HuH-7.5 (cell line): ENCODE results near the gene CFAP92.
A peak's percentile ranks its signal among the peaks of the same experiment; 100 is the strongest.

Experiments used
- DNase-seq: peaks from one replicate; pipeline ENCODE4 v3.0.0; 2011; ENCODE audit warnings: low spot score

Gene CFAP92

DNA sequence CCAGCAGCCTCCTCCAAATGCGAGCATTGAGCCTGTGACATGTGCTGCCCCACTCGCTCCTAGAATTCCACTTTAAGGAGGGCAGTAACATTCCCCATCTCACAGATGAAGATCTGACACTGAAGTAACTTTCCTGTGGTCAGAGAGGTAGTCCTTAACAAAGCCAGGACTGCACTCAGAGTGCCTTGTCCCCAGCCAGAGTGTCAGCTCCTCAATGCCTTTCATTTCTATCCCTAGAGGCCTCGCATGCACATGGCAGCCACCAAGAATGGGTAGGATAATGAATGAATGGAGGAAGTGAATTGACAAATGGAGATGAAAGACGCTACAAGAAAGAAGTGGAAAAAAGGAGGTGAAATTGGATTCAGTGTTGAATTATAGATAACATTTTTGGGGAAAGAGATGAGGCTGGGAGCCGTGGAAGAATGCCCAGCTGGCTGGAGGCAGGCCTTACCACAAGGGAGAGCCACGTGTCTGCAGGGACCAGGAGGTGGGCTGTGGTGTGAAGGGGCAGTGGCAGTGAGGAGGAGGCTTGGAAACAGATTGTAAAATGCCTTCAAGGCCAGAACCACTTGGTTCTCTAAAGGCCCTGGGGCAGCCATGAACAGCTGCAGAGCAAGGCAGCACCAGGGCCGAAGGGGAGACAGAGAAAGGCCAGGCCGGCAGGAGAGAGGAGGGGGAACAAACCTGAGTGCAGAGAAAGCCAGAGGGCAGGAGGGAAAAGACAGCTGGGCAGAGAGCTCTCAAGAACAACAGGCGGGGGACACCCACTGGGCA, 10.4 kb downstream of the CFAP92 start:
- no peak for DNase-seq

DNA sequence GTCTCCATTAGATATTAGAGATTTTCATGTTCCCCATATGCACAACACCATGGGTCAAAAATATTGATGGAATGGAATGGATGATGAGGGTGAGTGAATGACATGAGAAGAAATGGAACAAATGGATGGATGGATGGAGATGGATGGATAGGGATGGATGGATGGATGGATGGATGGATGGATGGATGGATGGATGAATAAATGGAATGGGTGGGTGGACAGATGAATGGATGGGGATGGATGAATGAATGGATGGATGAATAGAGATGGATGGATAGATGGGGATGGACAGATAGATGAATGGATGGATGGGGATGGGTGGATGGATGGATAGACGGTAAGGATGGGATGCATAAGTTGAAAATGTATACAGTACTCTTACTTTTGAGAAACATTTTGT, 18.6 kb downstream of the CFAP92 start:
- DNase-seq, result no peak

DNA sequence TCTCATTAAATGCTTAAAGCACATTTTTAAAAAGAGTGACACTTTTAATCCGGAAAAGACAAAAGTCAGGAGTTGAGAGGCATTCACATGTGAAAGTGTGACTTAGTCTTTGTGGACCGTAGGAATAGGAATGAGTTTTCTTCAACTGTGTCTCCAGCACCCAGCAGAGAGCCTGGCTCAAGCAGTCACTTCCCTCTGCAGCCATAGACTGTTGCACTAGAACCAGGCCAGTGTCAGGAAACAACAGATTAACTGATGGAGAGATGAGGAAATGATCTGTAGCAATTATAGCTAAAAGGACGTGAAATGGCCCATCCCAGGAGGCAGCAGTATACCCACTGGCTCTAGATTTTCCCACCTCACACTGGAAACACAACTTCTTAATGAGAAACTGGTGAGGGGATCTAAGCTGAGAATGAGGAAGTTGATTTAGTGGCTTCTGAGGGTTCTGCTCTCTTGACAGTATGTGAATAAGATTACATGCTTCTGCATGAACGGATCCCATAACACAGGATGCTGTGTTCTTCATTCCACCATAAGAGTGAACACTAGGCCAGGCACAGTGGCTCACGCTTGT, 19.8 kb downstream of the CFAP92 start:
- DNase-seq, result no peak

DNA sequence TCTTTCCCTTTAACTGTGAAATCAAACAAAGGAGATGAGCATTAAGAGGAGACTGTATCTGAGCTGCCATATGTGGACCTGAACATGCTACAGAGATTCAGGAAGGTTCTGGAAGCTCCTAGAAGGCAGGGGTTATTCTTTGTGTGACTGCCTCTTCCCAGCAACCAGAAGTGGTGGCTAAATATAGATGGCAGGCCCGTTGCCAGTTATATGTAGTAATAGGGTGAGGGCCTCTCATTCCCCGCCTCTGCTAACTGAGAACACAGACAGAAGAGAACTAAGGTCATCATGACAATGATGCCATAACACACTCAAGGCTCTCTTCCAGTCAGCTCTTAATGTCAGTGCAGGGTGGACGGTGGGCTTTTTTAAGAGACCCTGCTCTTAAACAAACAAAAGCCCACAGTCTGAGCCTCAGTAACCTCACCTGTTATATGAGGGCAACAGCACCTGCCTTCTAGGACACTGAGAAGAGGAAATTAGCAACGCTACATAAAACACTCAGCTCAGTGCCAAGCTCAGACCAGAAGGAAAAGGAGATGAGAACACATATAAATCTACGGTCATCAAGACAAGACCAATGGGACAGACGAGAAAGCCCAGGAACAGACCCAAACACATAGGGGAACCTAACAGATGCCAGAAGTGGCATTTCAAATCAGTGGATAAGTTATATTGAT, 22.3 kb downstream of the CFAP92 start:
- no peak for DNase-seq

DNA sequence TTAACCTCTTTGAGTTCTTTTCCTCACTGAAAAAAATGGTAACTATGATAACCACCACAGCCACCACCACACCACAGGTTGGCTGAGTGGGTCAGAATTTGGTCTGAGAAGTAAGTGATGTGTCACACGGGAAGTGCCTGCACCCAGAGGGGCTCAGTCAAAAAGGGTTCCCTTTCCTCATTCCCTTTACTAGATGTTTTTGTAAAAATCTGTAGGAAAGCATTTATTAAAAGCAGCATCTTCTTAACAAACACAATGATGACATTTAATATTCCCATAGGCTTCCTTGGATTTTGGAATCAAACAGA, 23.2 kb downstream of the CFAP92 start:
- no peak for DNase-seq

DNA sequence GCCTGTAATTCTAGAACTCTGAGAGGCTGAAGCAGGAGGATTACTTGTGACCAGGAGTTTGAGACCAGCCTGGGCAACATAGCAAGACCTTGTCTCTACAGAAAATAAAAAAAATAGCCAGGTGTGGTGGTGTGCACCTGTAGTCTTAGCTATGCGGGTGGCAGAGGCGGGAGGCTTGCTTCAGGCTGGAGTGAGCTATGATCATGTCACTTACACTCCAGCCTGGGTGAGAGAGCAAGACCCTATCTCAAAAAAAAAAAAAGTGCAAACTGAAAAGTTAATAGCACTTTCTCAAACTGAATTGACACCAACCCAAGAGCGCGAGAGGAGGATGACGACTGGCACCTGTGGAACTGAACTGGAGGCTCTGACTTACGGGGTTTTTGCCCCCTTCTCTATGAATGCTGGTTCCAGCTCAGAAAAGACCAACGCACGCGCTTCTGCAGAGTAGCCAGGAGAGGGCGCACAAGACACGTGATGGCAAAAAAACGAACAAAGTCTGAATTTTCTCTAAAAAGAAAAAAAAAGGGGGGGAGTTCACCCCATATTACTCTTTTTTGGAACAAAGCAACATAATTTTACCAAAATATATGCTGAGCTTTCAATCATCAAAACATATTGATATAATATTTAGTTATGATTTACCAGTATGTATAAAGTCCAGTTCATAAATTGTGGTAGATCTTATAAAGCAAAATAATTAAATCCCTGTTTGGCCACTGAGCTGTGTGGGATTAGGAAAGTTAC, 23.7 kb downstream of the CFAP92 start:
- DNase-seq, result peak; percentile 48

DNA sequence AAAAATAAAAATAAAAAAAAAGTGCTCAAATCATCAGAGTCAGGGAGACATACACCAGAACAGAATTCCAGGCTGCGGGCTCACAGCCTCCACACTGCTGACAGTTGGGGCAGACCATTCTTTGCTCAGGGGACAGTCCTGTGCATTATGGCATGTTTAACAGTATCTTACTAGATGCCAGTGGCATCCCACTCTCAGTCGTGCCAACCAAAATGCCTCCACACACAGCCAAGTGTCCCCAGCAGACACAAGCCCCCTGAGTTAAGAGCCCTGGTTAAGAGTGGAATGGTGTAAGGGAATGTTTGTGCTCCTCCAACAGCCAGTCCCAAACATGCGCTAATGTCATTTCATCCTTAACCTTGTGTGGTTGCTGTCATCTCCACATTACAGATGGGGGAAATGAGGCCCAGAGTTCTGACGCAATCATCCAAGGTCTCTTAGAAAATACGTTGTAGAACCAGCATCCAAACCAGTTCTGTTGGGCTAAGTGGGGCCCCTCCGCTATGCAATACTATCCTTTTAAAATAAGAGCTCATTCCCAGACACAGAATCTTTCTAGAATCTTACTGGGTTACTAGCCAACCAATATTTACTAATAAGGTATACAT, 26.0 kb downstream of the CFAP92 start:
- DNase-seq, result no peak

DNA sequence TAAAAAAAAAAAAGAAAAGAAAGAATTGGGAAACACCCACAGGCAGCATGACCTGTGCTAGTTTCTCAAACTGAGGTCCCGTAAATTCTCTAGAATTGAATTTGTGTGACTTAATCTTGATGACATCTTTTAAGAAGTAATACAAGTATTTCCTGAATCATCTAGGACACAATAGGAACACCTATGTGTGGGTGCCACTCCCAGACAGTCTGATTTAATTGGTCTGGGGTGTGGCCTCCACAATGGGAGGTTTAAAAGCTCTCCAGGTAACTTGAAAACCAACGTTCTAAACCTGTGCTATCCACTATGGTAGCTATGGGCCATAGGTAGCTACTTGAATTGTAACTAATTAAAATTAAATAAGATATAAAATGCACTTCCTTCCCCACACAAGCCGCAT, 28.1 kb downstream of the CFAP92 start:
- DNase-seq, result no peak

DNA sequence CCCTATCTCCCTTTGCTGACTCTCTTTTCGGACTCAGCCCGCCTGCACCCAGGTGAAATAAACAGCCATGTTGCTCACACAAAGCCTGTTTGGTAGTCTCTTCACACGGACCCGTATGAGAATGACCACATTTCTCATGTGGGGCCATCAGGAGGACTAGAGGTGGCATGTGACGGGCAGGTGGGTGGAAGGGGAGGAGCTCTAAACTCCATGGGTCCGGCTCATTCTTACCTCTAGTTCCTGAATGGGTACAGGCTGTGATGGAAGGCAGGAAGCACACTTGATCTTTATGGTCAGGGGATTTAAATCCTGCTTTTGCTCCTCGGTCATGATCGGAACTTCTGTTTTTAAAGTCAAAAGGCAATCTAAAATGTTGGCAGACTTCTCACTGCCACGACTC, 28.6 kb downstream of the CFAP92 start:
- DNase-seq, result no peak

DNA sequence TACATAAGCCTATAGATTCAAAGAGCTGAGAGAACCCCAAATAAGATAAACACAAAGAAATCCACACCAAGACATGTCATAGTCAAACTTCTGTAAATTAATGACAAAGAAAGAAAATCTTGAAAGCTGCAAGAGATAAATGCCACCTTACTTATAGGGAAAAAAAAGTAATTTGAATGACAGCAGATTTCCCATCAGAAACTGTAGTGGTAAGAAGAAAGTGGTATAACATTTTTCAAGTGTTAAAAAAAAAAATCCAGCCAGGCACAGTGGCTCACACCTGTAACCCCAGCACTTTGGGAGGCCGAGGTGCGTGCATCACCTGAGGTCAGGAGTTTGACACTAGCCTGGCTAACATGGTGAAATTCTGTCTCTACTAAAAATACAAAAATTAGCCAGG, 37.4 kb downstream of the CFAP92 start:
- no peak for DNase-seq

DNA sequence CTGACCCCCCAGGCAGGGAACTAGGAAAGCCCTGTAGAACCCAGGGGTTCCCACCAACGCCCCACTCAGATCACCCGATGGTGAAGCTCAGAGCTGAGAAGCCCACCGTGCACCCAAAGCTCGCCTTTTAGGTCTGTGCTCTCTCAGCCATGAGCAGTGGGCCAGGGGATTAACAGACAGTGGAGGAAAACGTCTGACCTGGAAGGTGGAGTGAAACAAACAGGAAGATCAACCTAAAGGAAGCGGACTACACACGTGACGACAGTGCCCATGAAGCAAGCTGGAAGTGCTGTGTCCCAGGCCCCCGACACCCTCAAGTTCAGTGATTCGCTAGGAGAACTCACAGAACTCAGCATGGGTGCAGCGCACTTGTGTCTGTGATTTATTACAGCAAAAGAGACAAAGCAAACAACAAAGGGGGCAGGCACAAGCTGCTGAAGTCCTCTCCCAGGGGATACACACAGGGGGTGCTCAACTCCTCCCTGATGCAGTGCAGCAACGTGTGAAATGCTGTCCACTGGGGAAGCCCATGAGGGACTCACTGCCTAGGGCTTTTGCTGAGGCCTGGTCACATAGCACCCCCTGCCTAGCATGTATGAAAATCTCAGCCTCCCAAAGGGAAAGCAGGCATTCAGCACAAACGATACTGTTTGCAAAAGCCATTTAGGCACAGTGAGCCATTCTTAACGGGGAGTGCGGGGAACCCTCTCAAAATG, 43.5 kb downstream of the CFAP92 start:
- peak; percentile 43 for DNase-seq

DNA sequence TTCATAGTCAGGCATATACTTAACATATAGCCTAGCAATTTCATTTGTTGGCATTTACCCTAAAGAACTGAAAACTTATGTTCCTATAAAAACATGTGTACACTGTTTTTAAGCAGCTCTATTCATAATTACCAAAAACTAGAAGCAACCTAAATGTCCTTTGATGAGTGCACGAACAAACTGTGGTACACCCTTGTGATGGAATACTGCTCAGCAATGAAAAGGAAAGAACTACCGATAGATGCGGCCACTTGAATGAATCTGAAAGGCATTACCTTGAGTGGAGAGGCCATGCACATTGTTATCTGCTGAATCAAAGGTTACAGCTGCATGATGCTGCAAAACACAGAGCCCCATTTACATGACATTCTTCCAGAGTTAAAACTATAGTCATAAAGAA, 44.7 kb downstream of the CFAP92 start:
- no peak for DNase-seq

DNA sequence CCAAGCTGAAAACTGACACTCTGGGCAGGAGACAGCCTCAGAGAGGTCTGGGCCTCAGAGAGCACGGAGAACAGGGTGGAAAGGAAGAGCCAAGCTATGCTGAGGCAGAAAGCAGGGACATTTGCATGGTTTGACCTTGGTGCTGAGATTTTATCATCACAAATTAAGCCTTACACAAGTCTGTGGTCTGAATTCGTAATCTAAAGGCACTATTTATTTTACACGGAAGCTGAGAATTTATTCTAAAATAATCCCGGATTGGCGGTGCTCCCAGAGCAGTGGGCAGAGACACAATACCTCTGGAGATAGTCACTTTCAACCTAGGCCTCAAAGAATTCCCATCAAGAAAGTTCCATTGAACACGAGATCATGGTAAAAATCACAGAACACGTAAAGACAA, 47.5 kb downstream of the CFAP92 start:
- DNase-seq, result no peak

DNA sequence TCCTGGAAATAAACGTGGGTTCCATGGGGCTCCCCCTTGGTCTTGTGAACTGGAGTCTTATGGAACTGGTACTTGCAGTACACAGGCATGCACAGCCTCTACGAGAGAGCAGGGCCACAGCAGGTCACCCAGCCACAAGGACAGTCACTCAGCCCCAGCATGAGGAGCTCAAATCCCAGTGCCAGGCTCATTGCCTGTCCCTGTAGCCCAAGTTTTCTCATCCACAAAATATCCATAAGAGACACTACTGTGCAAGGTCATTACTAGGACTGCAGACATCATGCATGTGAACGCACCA, 48.0 kb downstream of the CFAP92 start:
- DNase-seq, result no peak

DNA sequence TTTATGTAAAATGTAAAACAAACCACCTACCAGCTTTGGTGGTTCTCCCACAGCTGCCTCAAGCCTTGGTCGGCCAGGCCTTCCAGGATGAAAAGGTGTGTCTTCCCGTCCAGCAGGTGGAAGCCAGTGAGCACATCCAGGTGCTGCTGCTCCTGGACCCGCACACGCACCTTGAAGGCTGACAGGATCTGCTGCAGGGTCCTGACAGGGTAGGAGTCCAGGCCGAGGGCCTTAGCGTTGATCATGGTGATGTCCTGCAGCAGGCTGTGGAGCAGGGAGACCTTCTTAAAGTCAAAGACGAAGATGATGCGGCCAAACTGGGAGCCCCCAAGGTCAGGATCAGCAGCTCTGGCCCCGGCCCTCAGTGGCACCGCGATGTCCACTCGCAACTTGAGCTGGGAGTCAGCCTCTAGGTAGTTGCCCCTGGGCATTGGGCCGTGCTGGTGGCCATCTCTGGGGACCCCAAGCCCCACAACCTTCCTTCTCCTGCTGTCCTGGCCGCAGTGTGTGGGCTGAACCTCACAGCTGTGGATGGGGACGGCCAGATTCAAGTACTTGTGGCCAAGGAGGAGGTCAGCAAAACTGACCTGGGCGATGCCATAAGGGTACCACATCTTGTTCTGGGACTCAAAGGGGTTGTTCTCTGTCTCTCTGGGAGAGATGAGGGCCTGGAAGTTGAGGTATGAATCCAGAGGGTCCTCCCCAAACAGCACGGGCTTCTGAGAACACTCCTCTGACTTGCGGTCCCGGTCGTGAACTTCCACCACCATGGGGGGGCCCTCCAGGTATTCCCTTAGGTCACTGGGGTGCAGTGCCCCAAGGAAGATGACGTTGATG, 48.6 kb downstream of the CFAP92 start:
- no peak for DNase-seq

DNA sequence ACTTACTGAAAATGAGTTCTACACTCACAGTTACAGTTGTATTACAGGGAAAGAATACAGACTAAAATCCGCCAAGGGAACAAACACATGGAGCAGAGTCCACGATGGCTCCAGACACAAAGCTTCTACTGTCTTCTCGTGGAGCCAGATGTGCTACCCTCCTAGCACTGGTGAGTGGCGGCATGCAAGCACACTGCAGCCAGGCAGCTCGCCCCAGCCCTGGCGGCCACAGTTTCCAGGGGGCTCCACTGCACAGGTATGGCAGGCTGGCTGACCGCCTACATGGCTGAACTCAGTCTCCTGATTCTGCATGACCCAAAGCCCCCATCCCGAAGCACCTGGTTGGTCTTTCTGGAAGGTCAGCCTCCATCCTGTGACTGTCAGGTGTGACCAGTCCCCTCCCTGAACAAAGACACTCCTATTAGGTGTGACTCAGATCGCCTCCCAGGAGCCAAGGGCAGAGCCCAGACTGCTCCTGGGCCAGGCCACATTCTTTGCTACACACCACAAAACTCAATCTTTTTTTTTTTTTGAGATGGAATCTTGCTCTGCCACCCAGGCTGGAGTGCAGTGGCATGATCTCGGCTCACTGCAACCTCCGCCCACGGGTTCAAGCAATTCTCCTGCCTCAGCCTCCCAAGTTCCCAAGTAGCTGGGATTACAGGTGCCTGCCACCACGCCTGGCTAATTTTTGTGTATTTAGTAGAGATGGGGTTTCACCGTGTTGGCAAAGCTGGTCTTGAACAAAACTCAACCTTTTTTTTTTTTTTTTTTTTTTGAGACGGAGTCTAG, 51.5 kb downstream of the CFAP92 start:
- no peak for DNase-seq

DNA sequence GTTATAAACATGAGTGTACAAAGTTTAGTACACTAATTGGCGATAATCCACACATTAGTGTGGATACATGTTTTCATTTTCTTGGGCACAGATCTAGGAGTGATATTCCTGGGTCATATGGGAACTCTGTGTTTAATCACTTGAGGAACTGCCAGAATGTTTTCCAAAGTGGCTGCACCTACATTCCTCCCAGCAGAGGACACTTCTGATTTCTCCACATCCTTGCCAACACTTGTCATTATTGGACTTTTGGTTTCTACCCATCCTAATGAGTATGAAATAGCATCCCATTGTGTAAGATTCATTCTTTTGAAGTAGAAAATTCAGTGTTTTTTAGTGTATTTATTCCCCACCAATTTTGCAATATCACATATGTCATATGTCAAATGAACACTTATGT, 53.6 kb downstream of the CFAP92 start:
- DNase-seq, result no peak

DNA sequence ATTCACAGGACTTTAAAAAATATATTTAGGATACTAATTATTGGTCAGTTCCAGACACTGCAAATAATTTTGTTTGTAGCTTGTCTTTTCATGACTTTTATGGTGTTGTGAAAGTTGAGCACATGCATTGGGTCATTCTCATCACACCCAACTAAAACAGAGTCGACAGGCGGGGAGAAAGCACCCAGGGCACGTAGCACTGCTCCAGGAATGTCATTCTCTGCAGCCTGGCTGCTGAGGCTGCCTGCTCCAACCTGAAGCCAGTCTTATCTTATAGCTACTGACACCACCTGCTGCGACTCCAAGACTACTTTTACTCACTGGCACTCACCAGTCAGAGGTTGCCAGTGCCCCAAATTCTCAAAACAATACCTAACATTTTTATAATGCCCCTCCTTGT, 57.5 kb downstream of the CFAP92 start:
- no peak for DNase-seq

DNA sequence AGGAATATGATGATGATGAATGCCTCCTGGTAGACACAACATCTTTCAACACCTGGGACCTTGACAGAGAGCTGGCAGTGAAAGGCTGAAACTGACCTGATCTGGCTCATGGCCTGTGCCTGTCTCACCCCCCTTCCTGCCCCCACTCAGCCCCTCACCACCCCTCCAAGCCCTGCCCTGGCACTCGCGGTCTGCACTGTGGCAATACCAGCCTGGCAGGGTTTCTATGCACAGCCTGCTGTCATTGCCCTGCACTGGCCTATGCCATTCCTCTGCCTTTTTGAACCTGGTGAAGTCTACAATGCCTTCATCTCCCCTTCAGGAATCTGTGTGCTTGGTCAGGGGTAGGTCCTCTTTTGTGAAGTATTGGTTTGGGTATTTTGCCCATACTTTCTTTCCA, 58.0 kb downstream of the CFAP92 start:
- no peak for DNase-seq

DNA sequence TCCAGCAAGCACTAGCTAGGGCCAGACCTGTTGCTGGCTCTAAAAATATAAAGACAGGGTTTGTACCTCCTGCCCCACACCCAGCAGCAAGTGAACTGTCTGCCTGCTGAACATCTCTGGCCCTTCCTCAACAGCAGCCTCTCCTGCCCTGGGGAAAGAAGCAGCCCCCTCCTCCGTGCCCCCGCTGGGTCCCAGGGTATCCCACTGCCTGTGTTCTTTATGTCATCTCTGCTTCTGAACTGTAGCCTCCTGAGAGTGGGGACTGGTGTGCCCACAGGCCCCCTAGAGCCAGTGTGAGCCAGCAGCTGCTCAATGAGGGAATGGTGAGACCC, 60.0 kb downstream of the CFAP92 start:
- no peak for DNase-seq
